Activated CD8-positive, alpha-beta memory T cell treated with anti-CD3 and anti-CD28 coated beads for 4 hours (primary cell): Measurements from ENCODE around the gene PPP2R1A.

Experiments used
- DNase-seq, 2 donors: peaks; one replicate each; pipeline ENCODE4 v3.0.0-alpha.2; 2020; ENCODE audit warnings: low read depth in 2 of 2

Gene PPP2R1A

GRCh38 chr19:52244021-52244420 lies 54.2 kb downstream of the PPP2R1A start:
- no peak for DNase-seq

GRCh38 chr19:52248241-52248640 lies 58.4 kb downstream of the PPP2R1A start:
- DNase-seq: peak; percentile 40 to 46

- DNase-seq: no peak
These were observed 68.6 kb downstream of the PPP2R1A start for GRCh38 chr19:52258426-52258825.

- DNase-seq: peak in 1 of 2 donors; percentile 3
These were observed 75.7 kb downstream of the PPP2R1A start for GRCh38 chr19:52265556-52265955.

- peak; percentile 90 to 94 for DNase-seq
These were observed 79.7 kb downstream of the PPP2R1A start, which contains the start of gene ZNF766 for GRCh38 chr19:52269338-52270261. Gene ZNF766, plus strand, starts transcription at chr19:52269587. Its CDS starts 27 bp downstream, at chr19:52269614.

- DNase-seq: no peak
These were observed 80.5 kb downstream of the PPP2R1A start for GRCh38 chr19:52270266-52270885.

- no peak for DNase-seq
These were observed 83.4 kb downstream of the PPP2R1A start for GRCh38 chr19:52273301-52273700.

GRCh38 chr19:52274191-52274590 lies 84.3 kb downstream of the PPP2R1A start:
- no peak for DNase-seq

- DNase-seq: no peak
These were observed 86.1 kb downstream of the PPP2R1A start for GRCh38 chr19:52275988-52276387.

GRCh38 chr19:52277471-52277870 lies 87.6 kb downstream of the PPP2R1A start:
- no peak for DNase-seq
